Measurements from ENCODE around the gene R3HDM1.

DNA sequence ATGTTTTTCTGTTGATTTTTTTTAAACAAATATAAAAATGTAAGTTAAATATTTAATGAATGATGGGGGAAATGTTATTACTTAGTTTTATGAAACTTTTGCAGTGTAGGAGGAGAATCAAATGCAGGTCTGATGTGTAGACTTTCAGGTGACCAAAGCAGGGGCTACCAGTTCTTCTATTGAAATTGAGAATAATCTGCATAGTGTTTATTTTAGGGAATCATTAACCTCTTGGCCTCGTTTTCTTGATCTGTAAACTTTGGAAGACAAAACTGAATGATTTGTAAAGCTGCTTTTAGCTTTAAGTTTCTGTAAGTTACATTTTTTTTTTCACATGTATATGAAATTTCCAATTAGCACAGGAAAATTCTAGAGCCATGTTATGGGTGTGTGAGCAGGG, 99.2 kb downstream of the R3HDM1 start:
- TF ChIP-seq, protein P1, sequence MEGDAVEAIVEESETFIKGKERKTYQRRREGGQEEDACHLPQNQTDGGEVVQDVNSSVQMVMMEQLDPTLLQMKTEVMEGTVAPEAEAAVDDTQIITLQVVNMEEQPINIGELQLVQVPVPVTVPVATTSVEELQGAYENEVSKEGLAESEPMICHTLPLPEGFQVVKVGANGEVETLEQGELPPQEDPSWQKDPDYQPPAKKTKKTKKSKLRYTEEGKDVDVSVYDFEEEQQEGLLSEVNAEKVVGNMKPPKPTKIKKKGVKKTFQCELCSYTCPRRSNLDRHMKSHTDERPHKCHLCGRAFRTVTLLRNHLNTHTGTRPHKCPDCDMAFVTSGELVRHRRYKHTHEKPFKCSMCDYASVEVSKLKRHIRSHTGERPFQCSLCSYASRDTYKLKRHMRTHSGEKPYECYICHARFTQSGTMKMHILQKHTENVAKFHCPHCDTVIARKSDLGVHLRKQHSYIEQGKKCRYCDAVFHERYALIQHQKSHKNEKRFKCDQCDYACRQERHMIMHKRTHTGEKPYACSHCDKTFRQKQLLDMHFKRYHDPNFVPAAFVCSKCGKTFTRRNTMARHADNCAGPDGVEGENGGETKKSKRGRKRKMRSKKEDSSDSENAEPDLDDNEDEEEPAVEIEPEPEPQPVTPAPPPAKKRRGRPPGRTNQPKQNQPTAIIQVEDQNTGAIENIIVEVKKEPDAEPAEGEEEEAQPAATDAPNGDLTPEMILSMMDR (IDR thresholded peaks at IDR 0.05): no peak
- TF ChIP-seq POLR2A (IDR thresholded peaks at IDR 0.05): no peak

Measured in body of pancreas (tissue), 4 donors.